ENCODE data around the gene HAND2. TPM values are rescaled to one million over a fixed set of nuclear protein-coding genes. Genes with fewer than 3 reads are reported as not detected.

The HAND2 gene
- not detected for total RNA-seq

- DNase-seq, result no peak
Measured at GRCh38 chr4:173529477-173530325, at the start of gene HAND2. HAND2 (minus strand) TSS chr4:173530229; CDS start chr4:173529289, 940 bp downstream.

GRCh38 chr4:173578956-173579355 lies 48.9 kb upstream of the HAND2 start:
- no peak for DNase-seq

GRCh38 chr4:173577963-173578362 lies 47.9 kb upstream of the HAND2 start:
- no peak for DNase-seq

- no peak for DNase-seq
Measured at GRCh38 chr4:173575482-173576152, 45.6 kb upstream of the HAND2 start.

- no peak for DNase-seq
Measured at GRCh38 chr4:173573725-173574124, 43.7 kb upstream of the HAND2 start.

- DNase-seq, result no peak
Measured at GRCh38 chr4:173573286-173573685, 43.3 kb upstream of the HAND2 start.

- DNase-seq, result no peak
Measured at GRCh38 chr4:173572493-173573129, 42.6 kb upstream of the HAND2 start.

GRCh38 chr4:173571620-173572019 lies 41.6 kb upstream of the HAND2 start:
- no peak for DNase-seq

GRCh38 chr4:173565281-173565680 lies 35.3 kb upstream of the HAND2 start:
- no peak for DNase-seq

- DNase-seq, result no peak
Measured at GRCh38 chr4:173564461-173564860, 34.4 kb upstream of the HAND2 start.

- DNase-seq, result no peak
Measured at GRCh38 chr4:173560896-173561295, 30.9 kb upstream of the HAND2 start.

- no peak for DNase-seq
Measured at GRCh38 chr4:173556398-173557131, 26.5 kb upstream of the HAND2 start.

GRCh38 chr4:173547889-173548288 lies 17.9 kb upstream of the HAND2 start:
- DNase-seq, result no peak

- no peak for DNase-seq
Measured at GRCh38 chr4:173546776-173547175, 16.7 kb upstream of the HAND2 start.

GRCh38 chr4:173545440-173545839 lies 15.4 kb upstream of the HAND2 start:
- no peak for DNase-seq

- DNase-seq, result no peak
Measured at GRCh38 chr4:173543266-173543665, 13.2 kb upstream of the HAND2 start.

- DNase-seq, result no peak
Measured at GRCh38 chr4:173539986-173540385, 10.0 kb upstream of the HAND2 start.

- DNase-seq, result no peak
Measured at GRCh38 chr4:173538909-173539445, 8.9 kb upstream of the HAND2 start.

GRCh38 chr4:173538148-173538908 lies 8.3 kb upstream of the HAND2 start:
- DNase-seq, result no peak

GRCh38 chr4:173537613-173538147 lies 7.7 kb upstream of the HAND2 start:
- no peak for DNase-seq

- DNase-seq, result no peak
Measured at GRCh38 chr4:173536808-173537429, 6.9 kb upstream of the HAND2 start.
